HepG2 (cell line): ENCODE measurements around the gene MYO15A. TPM values are rescaled to one million over a fixed set of nuclear protein-coding genes. Genes with fewer than 3 reads are reported as not detected.
A peak's percentile ranks its signal among the peaks of the same experiment; 100 is the strongest.

Experiments used
- ATAC-seq: fragments of 200-7000 bp; cut with Tn5 transposase; 3 replicates; pipeline ENCODE4 v1.9.1; 2020; ENCODE audit warnings: mild to moderate bottlenecking, moderate library complexity
- BruUV-seq: library from RNA; stranded (reverse); fragments of 400-500 nt; replicated peaks from 2 replicates; lab custom pipeline; 2021; lab: Mats Ljungman, UMichigan
- CTCF ChIA-PET: fragments of 300-600 bp; formaldehyde crosslinking; extraction: SDS; loops from one replicate; lab custom pipeline; 2021; ENCODE audit warnings: low total read pairs, inconsistent platforms, low intra/inter-chr PET ratio; lab: Yijun Ruan, JAX
- POLR2A ChIA-PET: fragments of 350-600 bp; sonication (Branson Sonifier 250); formaldehyde crosslinking; loops from one replicate; lab custom pipeline; 2020; ENCODE audit warnings: antibody characterized with exemption, inconsistent platforms; lab: Yijun Ruan, JAX
- DNase-seq: peaks from one replicate; pipeline ENCODE4 v3.0.0-alpha.2; 2015; ENCODE audit warnings: low spot score
- FAIRE-seq: peaks from 3 replicates; lab custom pipeline; 2011; peaks lifted over from hg19 to GRCh38; lab: Jason Lieb, UNC
- H2AFZ ChIP-seq: one replicate; pipeline ENCODE4 v1.6.1; 2011; ENCODE audit warnings: low read length, inconsistent platforms
- H3K27ac ChIP-seq: fragments of 300-600 bp; 3 replicates; pipeline ENCODE4 v1.8.0; 2011; ENCODE audit warnings: mixed run types, mild to moderate bottlenecking, mixed read lengths, low read length, inconsistent platforms; ENCODE audit not compliant: insufficient read depth; ENCODE audit errors: extremely low read length
- H3K27me3 ChIP-seq, 2 experiments: fragments of 200-600 bp in 1 of 2; 2 replicates in 1 of 2; 3 replicates in 1 of 2; pipeline versions ENCODE4 v1.6.0 to v1.8.0; 2011; ENCODE audit warnings: low read length in 2 of 2, mild to moderate bottlenecking in 2 of 2, moderate library complexity in 2 of 2, inconsistent platforms in 1 of 2; ENCODE audit not compliant: insufficient read depth in 2 of 2, control insufficient read depth in 1 of 2
- H3K36me3 ChIP-seq, 2 experiments: fragments of 200-600 bp in 1 of 2; replicated peaks in 1 of 2; 2 replicates in 1 of 2; 3 replicates in 1 of 2; pipeline versions ENCODE4 v1.5.1 to v1.8.0; 2011; ENCODE audit warnings: low read length in 2 of 2, inconsistent platforms in 1 of 2; ENCODE audit not compliant: insufficient read depth in 2 of 2, control insufficient read depth in 1 of 2
- H3K4me1 ChIP-seq: 2 replicates; pipeline ENCODE4 v1.5.1; 2012; ENCODE audit warnings: low read length, inconsistent platforms; ENCODE audit not compliant: insufficient read depth
- H3K4me2 ChIP-seq: 2 replicates; pipeline ENCODE4 v1.6.0; 2011; ENCODE audit warnings: low read depth, low read length, inconsistent platforms
- H3K4me3 ChIP-seq, 3 experiments: fragments of 200-600 bp in 1 of 3; sonication (generic), shearing (Covaris generic) in 1 of 3; replicated peaks in 1 of 3; 2 replicates each; pipeline ENCODE4 v1.5.1; 2011 to 2016; ENCODE audit warnings: low read length in 3 of 3, inconsistent platforms in 2 of 3, low read depth in 2 of 3, mild to moderate bottlenecking in 2 of 3, control low read depth in 1 of 3, mixed read lengths in 1 of 3; ENCODE audit not compliant: insufficient read depth in 1 of 3
- H3K79me2 ChIP-seq: one replicate; pipeline ENCODE4 v1.6.1; 2011; ENCODE audit warnings: low read length, inconsistent platforms; ENCODE audit not compliant: insufficient read depth
- H3K9ac ChIP-seq: 2 replicates; pipeline ENCODE4 v1.6.0; 2011; ENCODE audit warnings: mild to moderate bottlenecking, low read depth, low read length, inconsistent platforms; ENCODE audit not compliant: insufficient read depth
- H3K9me3 ChIP-seq: 2 replicates; pipeline ENCODE4 v1.5.1; 2012; ENCODE audit warnings: mild to moderate bottlenecking, low read length
- H4K20me1 ChIP-seq: 2 replicates; pipeline ENCODE4 v1.6.0; 2011; ENCODE audit warnings: inconsistent platforms, mild to moderate bottlenecking, low read length, moderate library complexity; ENCODE audit not compliant: insufficient read depth
- FLYWCH1 ChIP-seq: sonication (generic); formaldehyde crosslinking; IDR thresholded peaks from 2 replicates; pipeline ENCODE4 v1.8.1; 2023; ENCODE audit warnings: mild to moderate bottlenecking, missing genetic modification reagents
- HMG20A ChIP-seq: IDR thresholded peaks from 2 replicates; pipeline ENCODE4 v1.6.1; 2016; ENCODE audit warnings: borderline replicate concordance
- HOXA7 ChIP-seq: sonication (generic); formaldehyde crosslinking; IDR thresholded peaks from 2 replicates; pipeline ENCODE4 v1.8.1; 2022; ENCODE audit warnings: mild to moderate bottlenecking, missing genetic modification reagents, moderate library complexity
- MZF1 ChIP-seq: sonication (generic); formaldehyde crosslinking; IDR thresholded peaks from 2 replicates; pipeline ENCODE4 v1.8.1; 2023; ENCODE audit warnings: mild to moderate bottlenecking, missing genetic modification reagents, borderline replicate concordance
- ZNF768 ChIP-seq: sonication (generic); formaldehyde crosslinking; IDR thresholded peaks from 2 replicates; pipeline ENCODE4 v1.4.0; 2020; ENCODE audit warnings: missing genetic modification reagents
- WGBS: methylation state at CpG from one replicate; pipeline ENCODE4 v1.1.6; 2017; ENCODE audit warnings: low lambda C conversion rate; 5-methylcytosine and 5-hydroxymethylcytosine counted together
- in situ Hi-C: cut with HindIII; loops from 2 replicates; pipeline ENCODE4 v1.10.0; 2017; ENCODE audit warnings: low pct_unique_long_range_greater_than_20kb; ENCODE audit not compliant: extremely low pct_ligation_motif_present
- intact Hi-C: fragments of 100-400 bp; cut with micrococcal nuclease; formaldehyde crosslinking; loops from one replicate; pipeline ENCODE4 v1.10.0; 2022; ENCODE audit not compliant: unreplicated experiment
- polyA plus RNA-seq, 8 experiments: library from polyadenylated mRNA; depleted of rRNA in 3 of 8; stranded (reverse) in 7 of 8; unstranded in 1 of 8; fragments of >200 nt; fragmentation: Illumina TruSeq in 4 of 8; extraction: Trizol in 4 of 8; gene quantifications; 2 replicates each; pipeline versions ENCODE4 v1.2.1 to v1.2.3, GENCODE V29; 2011 to 2016; ENCODE audit warnings: low read depth in 4 of 8, missing spikeins in 1 of 8, mixed read lengths in 1 of 8; ENCODE audit not compliant: insufficient read depth in 1 of 8
- total RNA-seq, 5 experiments: library from RNA; depleted of rRNA; stranded (reverse); fragments of >200 nt; fragmentation: Illumina TruSeq; extraction: Trizol; gene quantifications; 2 replicates each; pipeline ENCODE4 v1.2.3, GENCODE V29; 2016; ENCODE audit warnings: low read depth in 1 of 5

Gene MYO15A
- total and polyA plus RNA-seq, 2 of the 13 experiments (the other 11 are each of a cell fraction or from before 2014, with no cell fraction given): 0.07 to 0.20 TPM

DNA sequence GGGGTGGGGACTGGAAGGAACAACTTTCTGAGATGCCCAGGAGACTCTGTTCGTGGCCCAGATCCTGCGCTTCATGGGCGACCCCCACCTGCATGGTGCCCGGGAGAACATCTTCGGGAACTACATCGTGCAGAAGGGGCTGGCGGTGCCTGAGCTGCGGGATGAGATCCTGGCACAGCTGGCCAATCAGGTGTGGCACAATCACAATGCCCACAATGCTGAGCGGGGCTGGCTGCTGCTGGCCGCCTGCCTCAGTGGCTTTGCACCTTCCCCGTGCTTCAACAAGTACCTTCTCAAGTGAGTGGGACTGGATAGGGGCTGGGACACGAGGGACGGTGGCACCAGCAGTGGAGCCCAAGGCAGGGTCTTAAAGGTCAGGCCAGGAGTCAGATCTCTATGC is 37.3 kb downstream of the MYO15A start:
- intact Hi-C loops (no loop called here), in situ Hi-C loops (no loop called here)
- H3K4me2 ChIP-seq: no peak overlapping the region
- H3K27me3 ChIP-seq: peaks cover 2 to 10% of the 10 kb centered on the region in 2 experiments; a peak in 3 of 5 replicates
- H2AFZ ChIP-seq: no peak overlapping the region
- WGBS: 40% methylated on average over 5 of the region's 13 CpGs
- no peaks in the 10 kb centered on the region for H3K79me2 ChIP-seq
- no peaks in the 10 kb centered on the region for H3K36me3 ChIP-seq
- DNase-seq (no peak), ATAC-seq (no peak), FAIRE-seq (no peak)
- peaks cover 5% of the 10 kb centered on the region for H3K4me1 ChIP-seq
- CTCF ChIA-PET: no interaction called here
- H4K20me1 ChIP-seq: no peaks in the 10 kb centered on the region; the same call in 1 of the 2 replicates
- no peak overlapping the region for H3K9ac ChIP-seq
- no TSS peak for BruUV-seq
- no peak overlapping the region for H3K4me3 ChIP-seq
- H3K9me3 ChIP-seq: no peaks in the 10 kb centered on the region
- POLR2A ChIA-PET: interaction anchor here (0.9 kb wide), 1 partner anchor 38 kb away, joined by 4 read pairs; the partner anchor contains the start of gene ALKBH5
- no peak overlapping the region for H3K27ac ChIP-seq
- no peak for TF ChIP-seq MZF1 (CRISPR knock-in tag)
- no peak for TF ChIP-seq FLYWCH1
- TF ChIP-seq HMG20A (CRISPR knock-in tag): no peak

DNA sequence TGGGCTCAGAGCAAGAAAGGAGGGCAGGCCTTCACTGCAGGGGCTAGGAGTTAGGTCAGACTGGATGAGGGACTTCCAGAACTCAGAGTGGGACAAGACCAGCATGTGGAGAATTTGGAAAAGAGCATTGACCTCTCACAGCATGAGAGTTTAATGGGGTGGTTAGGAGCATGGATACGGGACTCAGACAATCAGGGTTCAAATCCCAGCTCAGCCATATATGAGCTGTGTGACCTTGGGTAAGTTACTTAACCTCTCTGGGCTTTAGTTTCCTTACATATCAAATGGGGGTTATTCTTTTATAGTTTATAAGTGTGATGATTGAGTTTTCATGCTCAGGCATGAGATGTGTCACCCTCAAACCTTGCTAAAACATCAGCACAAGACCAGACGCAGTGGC is 37.7 kb downstream of the MYO15A start:
- CTCF ChIA-PET: no interaction called here
- FAIRE-seq (no peak), ATAC-seq (no peak), DNase-seq (no peak)
- no peak overlapping the region for H3K27ac ChIP-seq
- TF ChIP-seq ZNF768 (CRISPR knock-in tag) (peak; percentile 69; the same call in 1 of the 2 replicates), HOXA7 (no peak)
- 50% methylated on average over 2 of the region's 2 CpGs for WGBS
- no peak overlapping the region for H3K9ac ChIP-seq
- H3K4me3 ChIP-seq: no peak overlapping the region
- no TSS peak for BruUV-seq
- H3K27me3 ChIP-seq: peaks cover 3 to 10% of the 10 kb centered on the region in 2 experiments; a peak in 3 of 5 replicates
- peaks cover under 1% of the 10 kb centered on the region; the same call in 1 of the 2 replicates for H3K4me1 ChIP-seq
- H3K79me2 ChIP-seq: no peaks in the 10 kb centered on the region
- no peaks in the 10 kb centered on the region for H4K20me1 ChIP-seq
- in situ Hi-C loops: no loop called here
- H3K4me2 ChIP-seq: no peak overlapping the region
- no peaks in the 10 kb centered on the region for H3K36me3 ChIP-seq
- POLR2A ChIA-PET: no interaction called here
- H3K9me3 ChIP-seq: no peaks in the 10 kb centered on the region
- intact Hi-C loops: no loop called here
- no peak overlapping the region for H2AFZ ChIP-seq
